ENCODE measurements around the gene MTMR1.

The MTMR1 gene

DNA sequence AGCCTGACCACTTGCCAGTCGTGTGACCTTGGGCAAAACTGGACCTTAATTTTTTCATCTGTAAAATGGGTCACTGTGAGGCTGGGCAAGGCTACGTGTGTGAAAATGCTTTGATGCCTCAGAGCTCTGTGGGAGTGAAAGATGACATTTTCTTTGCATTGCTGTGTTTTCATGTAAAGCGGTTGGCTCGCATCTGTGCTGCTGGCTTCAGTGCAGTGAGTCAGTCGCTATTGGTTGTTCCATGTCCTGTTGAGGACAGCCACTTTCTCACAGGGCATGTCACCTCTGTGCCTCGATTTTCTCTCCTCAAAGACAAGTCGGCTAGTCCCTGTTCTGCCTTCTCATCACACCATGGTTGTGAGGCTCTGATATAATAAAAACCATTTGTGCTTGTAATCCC is 4.4 kb downstream of the MTMR1 start:
- no peak for DNase-seq

DNA sequence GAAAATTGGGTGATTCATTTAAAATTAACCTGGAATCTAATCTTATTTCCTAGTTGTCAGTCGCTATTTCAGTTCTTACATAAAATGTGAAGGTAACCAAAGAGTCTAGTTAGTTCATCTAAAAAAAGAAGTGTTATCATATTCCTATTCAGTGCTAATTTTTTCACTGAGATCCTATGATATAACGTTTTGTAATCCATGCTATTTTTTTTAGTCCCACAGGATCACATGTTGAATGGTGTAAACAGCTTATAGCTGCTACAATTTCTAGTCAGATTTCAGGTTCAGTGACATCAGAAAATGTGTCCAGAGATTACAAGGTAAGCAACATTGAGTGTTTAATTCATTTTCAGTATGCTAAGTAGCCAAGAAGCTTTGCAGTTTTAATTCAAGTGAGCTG is 5.8 kb downstream of the MTMR1 start:
- no peak for DNase-seq

DNA sequence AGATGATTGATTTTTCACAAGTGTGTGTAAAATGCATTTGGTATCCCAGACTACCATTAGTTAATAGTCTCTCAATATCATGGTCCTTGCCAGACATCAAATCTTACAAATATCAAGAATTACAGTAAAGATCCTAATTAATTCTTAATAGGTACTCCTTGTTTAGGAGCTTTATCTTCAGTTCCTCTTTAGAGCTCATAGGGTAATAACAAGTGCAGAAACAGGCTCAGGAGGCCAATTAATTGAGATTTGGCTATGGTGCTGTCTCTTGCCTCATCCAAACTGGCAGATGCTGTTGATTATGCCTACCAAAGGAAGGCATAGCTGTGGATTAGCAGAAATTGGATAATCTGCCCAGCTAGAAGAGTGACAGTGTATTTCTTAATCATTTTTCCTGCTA is 6.9 kb downstream of the MTMR1 start:
- DNase-seq: no peak

DNA sequence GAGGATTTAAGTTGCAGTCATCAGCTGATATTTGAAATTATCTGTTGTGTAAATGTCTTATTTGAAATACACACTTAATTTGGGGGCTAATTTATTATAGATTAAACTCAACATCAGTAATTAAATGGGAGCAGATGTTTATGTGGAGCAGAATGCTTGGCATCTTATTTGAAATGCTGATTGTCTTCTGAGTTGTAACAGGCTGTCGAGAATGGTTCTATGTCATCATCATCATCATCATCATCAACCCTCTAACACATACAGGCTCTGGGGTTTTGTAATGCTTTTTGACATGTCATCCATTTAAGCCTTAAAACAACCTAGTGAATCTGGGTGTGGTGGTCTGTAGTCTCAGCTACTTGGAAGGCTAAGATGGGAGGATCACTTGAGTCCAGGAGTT is 8.2 kb downstream of the MTMR1 start:
- no peak for DNase-seq

DNA sequence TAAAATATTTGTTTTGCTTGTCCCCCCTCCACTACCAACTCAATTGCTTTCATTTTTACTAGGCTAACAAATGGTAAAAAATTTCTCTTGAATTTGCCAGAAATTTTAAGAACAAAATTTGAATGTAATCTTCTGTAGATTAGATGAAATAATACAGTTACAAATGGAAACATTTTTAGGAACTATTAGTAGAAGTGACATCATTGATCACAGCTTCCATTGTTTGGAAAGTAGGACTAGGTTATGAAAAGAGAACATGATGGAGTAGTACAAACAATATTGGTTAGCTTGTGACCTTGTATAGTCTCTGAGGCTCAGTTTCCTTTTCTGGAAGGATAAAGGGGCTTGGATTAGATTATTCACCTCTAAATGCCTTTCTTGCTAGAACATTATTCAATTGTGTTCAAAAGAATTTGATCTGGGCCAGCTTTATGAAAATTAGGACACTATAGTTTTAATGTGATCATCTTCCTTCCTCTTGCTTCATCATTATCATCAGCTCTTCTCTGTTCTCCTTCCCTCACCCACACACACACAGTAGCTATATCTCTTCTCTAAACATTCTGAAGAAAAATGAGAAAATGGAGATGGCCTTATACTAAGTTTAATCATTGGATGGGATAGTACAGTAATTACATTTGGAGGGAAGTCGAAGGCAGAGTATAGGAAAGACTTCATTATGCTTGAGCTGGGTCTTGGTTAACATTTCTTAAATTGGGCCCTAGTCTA is 9.9 kb downstream of the MTMR1 start:
- DNase-seq: no peak

DNA sequence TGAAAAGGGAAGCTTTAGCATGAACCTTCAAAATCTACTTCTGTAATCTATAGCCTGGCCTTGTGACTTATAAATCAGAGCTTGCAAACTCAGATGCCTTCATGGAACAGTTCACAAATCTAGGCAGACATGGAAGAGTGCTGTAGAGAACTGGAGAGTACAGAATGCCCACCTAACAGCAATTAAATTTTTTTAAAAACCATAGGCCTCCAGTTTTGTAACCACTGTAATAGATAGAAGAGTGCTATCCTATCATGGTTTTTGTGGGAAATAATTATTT is 10.4 kb downstream of the MTMR1 start:
- no peak for DNase-seq

DNA sequence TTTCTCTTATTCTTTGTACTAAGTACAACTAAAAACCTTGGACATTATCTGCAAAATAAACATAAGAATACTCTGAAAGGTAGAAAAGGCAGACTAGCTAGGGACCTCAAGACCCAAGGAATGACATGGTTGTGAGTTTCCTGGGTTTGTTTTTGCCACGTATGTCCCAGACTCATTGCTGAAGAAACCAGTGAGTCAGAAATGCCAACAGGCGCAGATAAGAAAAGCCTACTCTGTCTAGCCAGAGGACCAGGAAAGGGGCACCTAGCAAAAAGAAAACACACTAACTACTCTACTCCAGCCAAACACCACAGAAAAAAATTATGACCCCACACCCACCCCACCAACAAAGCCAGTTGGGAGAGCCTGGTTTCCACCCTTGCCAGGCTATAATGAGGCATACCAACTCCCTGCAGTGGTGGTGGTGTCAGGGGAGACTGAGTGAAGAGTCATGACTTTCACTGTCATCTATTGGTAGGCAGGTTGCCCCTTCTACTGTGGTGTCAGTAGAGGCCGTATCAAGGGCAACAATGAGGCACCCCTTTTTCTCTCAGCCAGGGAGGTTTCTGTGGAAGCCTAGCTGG is 10.9 kb downstream of the MTMR1 start:
- no peak for DNase-seq

DNA sequence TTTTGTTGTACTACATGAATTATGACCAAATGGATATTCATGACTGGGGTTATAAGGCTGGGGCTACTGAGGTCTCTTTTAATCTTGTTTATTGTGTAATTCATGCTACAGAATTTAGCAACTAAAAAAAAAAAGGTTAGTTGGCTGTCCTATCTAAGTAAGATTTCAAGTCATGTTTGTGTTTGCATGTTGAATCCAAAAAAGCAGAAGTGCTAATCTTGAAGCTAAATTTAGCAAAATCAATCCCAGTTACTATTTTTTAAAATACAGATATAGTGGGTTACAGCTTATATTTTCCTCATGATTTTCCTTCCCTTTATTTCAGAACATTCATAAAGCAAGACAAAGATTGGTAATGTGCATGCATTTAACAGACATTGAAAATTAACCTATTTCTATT is 19.4 kb downstream of the MTMR1 start:
- DNase-seq: no peak

DNA sequence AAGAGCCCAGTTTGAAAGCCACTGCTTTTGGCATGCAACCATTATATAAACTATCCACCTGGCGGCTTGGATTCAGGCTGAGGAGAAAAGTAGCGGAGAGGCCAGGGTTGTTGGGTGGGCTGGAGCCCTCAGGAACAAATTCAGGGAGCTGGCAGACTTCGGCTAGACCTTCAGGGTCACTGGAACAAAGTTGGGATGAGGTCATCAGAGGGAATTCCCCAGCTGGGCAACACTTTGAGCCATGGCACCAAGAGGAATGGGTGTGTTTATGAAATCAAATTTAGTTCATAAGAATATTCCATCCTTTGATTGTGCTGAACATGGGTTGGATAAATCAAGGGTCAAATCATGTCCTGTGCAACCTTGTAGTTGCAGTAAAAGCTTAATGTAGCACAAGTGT is 22.0 kb downstream of the MTMR1 start:
- DNase-seq: no peak

DNA sequence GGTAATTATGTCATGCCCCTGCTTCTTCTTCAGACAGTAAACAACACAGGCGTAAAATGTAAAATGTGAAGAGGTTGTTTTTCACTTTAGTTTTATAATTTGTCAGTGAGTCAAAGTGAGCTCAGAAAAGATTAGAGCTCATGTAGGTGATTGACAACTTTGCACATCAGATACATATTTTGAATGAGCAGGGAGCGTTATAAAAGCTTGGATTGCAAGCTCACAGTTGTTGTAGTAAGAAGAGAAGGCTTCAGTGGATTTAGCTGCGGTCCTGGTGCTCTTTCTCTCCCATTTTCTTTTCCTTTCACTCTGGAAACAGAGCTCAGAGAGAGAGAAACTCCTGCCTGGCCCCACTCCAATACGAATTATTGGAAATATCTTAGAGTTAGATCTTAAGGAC is 26.4 kb downstream of the MTMR1 start:
- DNase-seq: no peak

DNA sequence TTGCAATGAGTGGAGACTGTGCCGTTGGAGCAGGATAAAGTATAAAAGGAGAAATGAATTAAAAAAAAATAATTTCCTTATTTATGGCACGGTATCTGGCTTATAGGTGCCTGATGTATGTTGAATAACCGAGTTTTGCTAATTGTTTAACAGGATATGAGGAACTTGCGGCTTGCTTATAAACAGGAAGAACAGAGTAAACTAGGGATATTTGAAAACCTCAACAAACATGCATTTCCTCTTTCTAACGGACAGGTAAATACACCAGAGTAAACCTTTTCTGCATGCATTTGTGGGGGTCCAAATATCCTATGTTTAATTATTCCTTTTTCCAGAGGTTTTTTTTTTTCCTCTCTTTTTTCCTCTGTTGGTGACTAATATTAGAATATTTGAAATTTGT is 36.8 kb downstream of the MTMR1 start:
- DNase-seq: no peak

DNA sequence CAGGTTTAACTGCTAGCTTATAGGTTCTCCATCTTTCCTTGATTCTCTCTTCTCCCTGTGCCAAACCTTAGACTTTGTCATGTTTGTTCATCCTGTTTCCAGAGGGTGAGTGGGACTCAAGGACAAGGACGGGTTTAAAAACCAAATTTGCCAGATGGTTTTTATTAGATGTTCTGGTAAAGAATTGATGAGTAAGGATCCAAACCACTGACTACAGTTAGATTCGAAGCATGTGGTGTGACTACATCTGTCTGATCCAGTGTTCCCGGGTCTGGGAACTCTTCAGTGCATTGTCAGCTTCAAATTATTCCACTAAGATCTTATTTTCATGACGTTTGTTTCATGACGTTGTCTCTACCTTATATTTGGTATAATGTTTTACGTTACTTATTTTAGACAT is 37.5 kb downstream of the MTMR1 start:
- no peak for DNase-seq

DNA sequence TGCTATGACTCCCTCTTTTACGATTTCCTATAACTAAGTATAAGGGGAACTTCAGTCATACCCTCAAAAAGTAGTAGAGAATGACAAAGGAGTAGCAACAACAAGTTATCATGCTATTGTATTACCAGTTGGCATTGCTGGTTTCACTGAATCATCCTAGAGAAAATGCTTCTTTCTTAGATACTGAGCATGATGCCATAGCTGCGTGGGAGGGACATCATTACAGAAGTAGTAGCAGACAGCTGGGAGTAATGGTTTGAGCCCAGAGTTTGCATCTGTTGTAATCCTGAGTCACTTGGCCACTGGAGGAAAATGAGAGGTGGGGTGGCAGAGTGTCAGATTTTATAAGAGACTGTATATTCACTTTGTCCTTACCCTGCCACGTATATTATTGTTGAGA is 38.6 kb downstream of the MTMR1 start:
- no peak for DNase-seq

DNA sequence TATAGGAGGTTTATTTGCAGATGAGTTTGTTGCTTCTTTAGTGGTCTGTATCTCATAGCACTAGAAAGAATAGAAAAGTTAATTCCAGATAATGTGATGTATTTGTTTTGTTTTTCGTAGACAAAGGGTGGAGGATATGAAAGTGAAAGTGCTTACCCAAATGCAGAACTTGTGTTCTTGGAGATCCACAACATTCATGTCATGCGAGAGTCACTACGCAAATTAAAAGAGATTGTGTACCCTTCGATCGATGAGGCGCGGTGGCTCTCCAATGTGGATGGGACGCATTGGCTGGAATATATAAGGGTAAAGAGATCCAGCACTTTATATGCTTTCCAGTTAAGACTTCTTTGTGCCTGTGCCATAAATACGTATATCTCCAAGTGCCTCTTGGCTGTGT is 43.3 kb downstream of the MTMR1 start:
- DNase-seq: no peak

DNA sequence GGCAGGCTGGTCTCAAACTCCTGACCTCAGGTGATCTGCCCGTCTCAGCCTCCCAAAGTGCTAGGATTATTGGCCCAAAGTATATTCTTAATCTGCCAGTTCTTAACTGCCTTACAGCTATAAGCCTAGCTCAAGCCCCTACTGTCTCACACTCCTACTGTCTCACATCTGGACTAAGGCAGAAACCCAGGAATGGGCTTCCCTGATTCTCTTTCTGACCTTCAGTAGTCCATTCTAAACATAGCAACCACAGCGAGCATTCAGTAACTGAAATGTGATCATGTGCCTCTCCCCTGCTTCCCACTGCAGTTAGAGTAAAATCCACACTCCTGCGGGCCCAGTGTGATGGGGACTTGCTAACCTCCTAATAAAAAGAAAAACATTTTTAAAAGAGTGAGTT is 58.9 kb downstream of the MTMR1 start:
- no peak for DNase-seq

DNA sequence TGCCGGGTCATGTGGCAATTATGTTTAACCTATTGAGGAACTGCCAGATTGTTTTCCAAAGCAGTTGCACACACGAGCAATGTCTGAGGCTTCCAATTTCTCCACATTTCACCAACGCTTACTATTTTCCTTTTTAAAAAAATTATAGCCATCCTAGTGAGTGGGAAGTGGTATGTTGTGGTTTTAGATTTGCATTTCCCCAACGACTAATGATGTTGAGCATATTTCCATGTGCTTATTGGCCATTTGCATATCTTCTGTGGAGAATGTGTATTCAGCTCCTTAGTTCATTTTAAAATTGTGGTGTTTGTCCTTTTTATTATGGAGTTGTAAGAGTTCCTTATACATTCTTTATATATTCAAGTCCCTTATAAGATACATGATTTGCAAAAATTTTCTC is 60.2 kb downstream of the MTMR1 start:
- no peak for DNase-seq

DNA sequence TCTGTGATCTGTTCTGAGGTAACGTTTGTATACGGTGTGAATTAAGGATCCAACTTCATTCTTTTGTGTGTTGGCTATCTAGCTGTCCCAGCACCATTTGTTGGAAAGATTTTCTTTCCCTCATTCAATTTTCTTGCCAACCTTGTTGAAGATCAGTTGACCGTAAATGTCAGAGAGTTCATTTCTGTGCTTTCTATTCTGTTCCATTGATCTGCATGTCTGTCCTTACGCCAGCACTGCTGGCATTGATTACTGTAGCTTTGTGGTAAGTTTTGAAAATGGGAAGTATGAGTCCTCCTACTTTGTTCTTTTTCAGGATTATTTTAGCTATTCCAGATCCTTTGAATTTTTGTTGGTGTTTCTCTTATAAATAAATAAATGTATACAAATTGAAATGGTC is 60.8 kb downstream of the MTMR1 start:
- DNase-seq: no peak

DNA sequence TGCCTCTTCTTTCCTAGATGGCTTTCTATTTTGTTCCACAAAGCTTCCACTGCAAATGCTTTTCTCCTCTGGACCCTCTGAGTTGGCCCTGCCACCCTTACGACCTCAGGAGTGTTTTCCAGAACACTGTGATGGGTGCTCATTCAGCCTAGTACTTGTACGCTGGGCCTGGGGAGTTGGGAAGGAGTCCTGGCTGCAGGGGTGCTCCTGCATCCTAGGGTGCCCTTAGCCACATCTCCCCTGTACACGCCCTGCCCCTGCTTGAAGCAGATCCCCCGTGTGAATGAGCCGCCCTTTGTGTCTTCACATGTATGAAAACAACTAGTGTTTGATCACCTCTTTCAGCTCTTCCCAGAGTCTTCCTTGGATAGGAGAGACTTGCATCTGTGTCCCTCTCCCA is 64.2 kb downstream of the MTMR1 start:
- no peak for DNase-seq

DNA sequence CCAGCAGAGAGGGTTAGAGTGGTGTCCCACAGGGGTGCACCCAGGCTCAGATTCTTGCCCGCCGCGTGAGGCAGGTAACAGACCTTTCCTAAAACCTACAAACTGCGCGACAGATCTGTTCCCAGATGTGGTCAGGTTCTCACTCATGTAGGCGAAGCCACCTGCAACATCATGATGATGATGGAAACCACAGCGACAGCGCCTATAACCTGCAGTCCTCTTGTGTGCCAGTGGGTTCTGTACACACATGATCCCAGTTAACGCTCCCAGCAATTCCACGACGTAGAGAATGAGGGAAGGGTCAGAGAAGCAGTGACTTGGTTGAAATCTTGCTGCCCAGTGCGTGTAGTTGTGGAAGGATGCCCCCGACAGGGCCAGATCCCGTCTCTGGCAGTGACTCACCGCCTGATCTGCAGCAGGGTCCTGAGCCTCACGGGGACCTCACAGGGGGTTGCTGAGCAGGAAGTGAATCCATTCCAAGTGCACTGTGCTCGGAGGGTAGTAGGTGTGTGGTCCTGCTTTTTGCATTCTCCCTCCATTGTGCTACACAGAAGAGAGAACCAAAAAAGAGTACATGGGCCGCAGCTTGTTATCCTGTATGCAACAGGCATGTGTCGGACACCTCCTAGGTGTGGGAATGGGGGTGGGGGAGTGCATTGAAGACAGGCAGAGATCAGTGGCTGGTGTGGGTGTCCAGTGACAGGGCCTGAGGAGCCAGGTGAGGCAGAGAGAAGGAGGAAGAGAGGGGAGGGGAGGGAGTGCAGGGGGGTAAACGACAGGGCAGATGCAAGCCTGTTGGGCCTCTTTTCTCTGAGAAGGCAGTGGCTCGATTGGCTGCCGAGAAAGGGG is 66.6 kb downstream of the MTMR1 start:
- no peak for DNase-seq

DNA sequence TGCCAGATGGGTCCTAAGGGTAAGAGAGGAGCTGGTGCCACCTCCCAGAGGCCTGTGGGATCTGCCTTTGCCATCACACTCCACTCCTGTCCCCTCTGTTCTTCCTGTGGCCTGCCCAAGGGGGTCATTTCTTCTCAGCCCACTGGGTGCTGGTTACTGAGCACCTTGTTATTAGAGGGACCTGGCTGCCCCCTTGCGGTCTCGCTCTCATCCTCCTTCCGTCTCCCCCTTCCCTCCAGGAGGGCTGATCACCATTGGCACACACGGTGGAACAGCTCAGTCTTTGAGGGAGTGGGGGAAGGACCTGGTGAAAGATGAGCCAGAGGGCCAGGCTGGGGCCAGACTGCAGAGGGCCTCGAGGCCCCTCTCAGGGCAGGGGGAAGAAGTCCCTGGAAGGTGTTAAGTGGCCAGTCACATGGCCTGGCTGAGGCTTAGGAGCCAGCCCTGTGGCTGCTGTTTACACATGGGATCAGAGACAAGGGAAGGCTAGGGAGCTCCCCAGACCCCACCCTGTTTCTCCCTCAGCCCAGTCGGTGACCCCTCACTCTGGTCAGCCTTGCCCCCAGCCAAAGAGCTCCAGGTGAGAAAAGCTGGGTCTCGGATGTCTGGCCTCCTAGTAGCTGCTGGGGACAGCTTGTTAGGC is 68.1 kb downstream of the MTMR1 start:
- no peak for DNase-seq

DNA sequence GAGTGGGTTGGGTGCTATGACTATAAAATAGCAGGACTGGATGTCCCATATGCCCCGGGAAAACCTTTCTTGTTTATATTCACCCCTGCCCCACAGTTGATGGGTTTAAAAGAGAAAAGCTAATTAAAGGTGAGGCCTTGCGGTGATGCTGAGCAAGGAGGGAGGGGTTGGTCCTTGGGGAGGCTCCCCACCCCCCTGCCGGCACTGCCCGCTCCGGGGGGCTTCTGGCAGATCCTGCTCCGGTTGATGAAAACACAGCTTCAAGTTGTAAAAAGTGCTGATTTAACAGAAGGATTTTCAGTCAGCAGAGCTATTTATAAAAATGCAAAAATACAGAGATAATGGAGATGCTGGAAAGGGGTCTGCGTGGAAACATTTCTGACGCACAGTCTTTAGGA is 68.6 kb downstream of the MTMR1 start:
- no peak for DNase-seq

DNA sequence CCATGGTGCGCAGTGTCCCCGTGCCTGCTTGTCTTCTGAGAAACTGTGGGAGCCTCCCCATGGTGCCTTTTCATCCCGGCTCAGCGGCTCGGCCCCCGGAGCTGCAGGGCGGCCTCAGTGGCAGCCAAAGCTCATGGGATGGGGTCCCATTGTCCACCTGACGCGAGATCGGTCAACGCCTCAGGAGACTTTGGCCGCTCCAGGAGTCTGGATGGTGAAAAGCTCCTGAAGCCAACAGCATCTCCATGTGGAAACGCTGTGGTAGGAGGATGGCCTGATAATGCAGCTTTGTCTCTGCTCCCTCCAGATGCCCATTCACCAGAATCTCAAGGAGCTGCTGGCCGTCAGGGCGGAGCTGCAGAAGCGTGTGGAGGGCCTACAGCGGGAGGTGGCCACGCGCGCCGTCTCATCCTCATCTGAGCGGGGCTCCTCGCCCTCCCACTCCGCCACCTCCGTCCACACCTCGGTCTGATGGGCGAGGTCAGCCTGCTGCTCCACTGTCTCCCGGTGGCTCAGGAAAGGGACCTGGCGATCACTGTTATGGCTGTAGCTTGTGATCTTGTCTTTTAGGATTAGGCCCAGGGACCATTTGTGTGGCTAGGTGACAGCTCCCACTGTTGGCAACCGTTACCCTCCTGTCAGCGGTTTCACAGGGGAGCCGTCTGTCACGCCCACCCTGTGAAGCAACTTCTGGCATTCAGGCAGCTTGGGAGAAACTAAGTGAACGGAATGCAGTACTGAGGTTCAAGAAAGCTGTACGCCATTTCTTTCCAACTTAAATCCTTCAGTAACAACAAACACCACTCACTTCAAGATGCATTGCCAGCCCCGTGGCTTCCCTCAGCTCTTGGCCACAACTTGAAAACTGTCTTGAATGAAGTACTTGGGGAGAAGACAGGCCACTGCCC is 69.3 kb downstream of the MTMR1 start:
- DNase-seq: no peak

DNA sequence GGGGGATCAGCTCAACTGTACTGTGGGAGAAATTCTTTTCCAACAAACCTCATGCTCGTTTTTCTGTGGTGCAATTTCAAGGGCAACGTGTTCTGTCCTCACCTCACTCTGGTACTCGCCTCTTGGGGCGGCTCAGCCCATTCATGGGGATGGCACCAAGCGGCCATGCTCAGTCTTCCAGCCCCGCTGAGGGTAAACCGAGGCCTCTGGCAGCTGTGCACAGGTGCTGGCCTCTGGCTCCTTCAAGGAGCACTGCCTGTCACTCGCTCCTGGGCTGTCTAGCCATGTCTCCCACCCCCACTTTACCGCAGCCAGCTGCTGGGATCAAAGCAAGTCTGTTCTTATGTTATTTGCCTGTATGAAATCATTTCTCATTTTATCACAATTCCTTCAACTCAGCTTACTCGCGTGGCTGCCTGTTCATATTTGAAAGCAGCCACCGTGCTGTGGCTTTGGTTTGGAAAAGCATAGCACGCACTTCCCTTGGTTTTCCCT is 70.2 kb downstream of the MTMR1 start:
- DNase-seq: no peak

All from NCI-H748 treated with DMSO at 0.1 percent for 48 hours (cell line).